GM12892 (cell line): ENCODE measurements around the gene KIAA1958.

Experiments
- POLR2A ChIP-seq: IDR thresholded peaks from 2 replicates; pipeline ENCODE4 v1.6.1; 2011; ENCODE audit warnings: low read depth, low read length, control low read depth
- POLR2AphosphoS5 ChIP-seq: IDR thresholded peaks from 2 replicates; pipeline ENCODE4 v1.6.1; 2011; ENCODE audit warnings: low read depth, low read length, control low read depth

DNA sequence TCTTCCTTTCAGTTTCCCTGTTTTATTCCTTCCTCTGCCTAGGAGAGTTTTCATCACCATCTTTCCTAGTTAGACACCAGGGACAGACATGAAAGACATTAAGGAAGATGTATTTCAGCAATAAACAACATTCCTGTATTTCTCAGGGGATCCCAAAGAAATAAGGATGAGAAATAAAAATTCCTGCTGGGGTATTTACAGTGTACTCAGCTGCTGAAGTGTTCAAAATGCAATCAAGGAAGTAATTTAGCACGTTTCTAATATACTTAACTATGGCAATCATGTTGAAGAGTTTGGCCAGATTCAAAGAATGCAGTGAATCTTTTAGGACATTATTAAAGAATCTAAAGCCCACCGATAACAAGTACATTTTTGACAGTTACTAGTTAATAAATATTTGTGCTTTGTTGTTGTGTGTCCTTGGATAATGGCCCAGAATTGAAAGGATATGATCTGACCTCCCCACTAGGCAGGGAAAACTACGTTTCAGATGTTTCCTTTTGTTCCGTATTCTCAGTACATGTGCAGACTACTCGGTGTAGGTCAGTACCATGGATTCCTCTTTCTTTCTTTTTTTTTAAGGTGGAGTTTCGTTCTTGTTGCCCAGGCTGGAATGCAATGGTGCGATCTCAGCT, 184.5 kb downstream of the KIAA1958 start:
- TF ChIP-seq POLR2AphosphoS5 (no peak), POLR2A (no peak)
